Calu3 (cell line): ENCODE results near the gene EPHB2. TPM values are rescaled to one million over a fixed set of nuclear protein-coding genes. Genes with fewer than 3 reads are reported as not detected.
A peak's percentile ranks its signal among the peaks of the same experiment; 100 is the strongest.

Source experiments
- BruUV-seq: library from RNA; stranded (reverse); fragments of 400-500 nt; replicated peaks from 2 replicates; lab custom pipeline; 2021; lab: Mats Ljungman, UMichigan
- CTCF ChIA-PET: fragments of 300-600 bp; sonication (Branson Sonifier 250); formaldehyde crosslinking; loops from one replicate; lab custom pipeline; 2022; ENCODE audit warnings: antibody characterized with exemption; lab: Charles Lee
- DNase-seq: peaks from one replicate; pipeline ENCODE4 v3.0.0; 2022
- H3K27ac Mint-ChIP-seq: one replicate; pipeline ENCODE4 v1.8.0; 2022; ENCODE audit warnings: mixed read lengths; ENCODE audit not compliant: unreplicated experiment
- H3K27me3 Mint-ChIP-seq: one replicate; pipeline ENCODE4 v1.8.0; 2022; ENCODE audit warnings: mixed read lengths; ENCODE audit not compliant: unreplicated experiment
- H3K36me3 Mint-ChIP-seq: one replicate; pipeline ENCODE4 v1.8.0; 2022; ENCODE audit warnings: mild to moderate bottlenecking, moderate library complexity, mixed read lengths; ENCODE audit not compliant: insufficient read depth, unreplicated experiment
- H3K4me1 Mint-ChIP-seq: one replicate; pipeline ENCODE4 v1.8.0; 2022; ENCODE audit warnings: mild to moderate bottlenecking, low read depth, mixed read lengths; ENCODE audit not compliant: unreplicated experiment
- H3K4me3 Mint-ChIP-seq: one replicate; pipeline ENCODE4 v1.8.0; 2022; ENCODE audit warnings: mild to moderate bottlenecking, low read depth, moderate library complexity, mixed read lengths; ENCODE audit not compliant: unreplicated experiment
- H3K9me3 Mint-ChIP-seq: one replicate; pipeline ENCODE4 v1.8.0; 2022; ENCODE audit warnings: low read depth, mixed read lengths; ENCODE audit not compliant: unreplicated experiment
- intact Hi-C: fragments of 100-400 bp; cut with micrococcal nuclease; formaldehyde crosslinking; loops from one replicate; pipeline ENCODE4 v1.10.0; 2022; ENCODE audit not compliant: unreplicated experiment
- total RNA-seq: library from RNA; stranded (reverse); gene quantifications from 2 replicates; pipeline ENCODE4 v1.2.3, GENCODE V29; 2022
- TF ChIP-seq, protein P1 (sequence below): fragments of 200-600 bp; IDR thresholded peaks from one replicate; pipeline ENCODE4 v1.8.0; 2022; ENCODE audit warnings: antibody characterized with exemption; ENCODE audit not compliant: unreplicated experiment

The EPHB2 gene
- total RNA-seq, 1 experiment from 2014 or later: 19.3 TPM

GRCh38 chr1:22829309-22829989, 118.8 kb downstream of the EPHB2 start:
- H3K9me3 Mint-ChIP-seq: no peaks in the 10 kb centered on the region
- DNase-seq: no peak
- H3K27me3 Mint-ChIP-seq: no peaks in the 10 kb centered on the region
- peaks cover 82% of the 10 kb centered on the region for H3K4me1 Mint-ChIP-seq
- TF ChIP-seq, protein P1, sequence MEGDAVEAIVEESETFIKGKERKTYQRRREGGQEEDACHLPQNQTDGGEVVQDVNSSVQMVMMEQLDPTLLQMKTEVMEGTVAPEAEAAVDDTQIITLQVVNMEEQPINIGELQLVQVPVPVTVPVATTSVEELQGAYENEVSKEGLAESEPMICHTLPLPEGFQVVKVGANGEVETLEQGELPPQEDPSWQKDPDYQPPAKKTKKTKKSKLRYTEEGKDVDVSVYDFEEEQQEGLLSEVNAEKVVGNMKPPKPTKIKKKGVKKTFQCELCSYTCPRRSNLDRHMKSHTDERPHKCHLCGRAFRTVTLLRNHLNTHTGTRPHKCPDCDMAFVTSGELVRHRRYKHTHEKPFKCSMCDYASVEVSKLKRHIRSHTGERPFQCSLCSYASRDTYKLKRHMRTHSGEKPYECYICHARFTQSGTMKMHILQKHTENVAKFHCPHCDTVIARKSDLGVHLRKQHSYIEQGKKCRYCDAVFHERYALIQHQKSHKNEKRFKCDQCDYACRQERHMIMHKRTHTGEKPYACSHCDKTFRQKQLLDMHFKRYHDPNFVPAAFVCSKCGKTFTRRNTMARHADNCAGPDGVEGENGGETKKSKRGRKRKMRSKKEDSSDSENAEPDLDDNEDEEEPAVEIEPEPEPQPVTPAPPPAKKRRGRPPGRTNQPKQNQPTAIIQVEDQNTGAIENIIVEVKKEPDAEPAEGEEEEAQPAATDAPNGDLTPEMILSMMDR: no peak
- no TSS peak for BruUV-seq
- intact Hi-C loops: no loop called here
- H3K4me3 Mint-ChIP-seq: no peak overlapping the region
- H3K36me3 Mint-ChIP-seq: peaks cover 7% of the 10 kb centered on the region
- CTCF ChIA-PET: no interaction called here
- peak overlapping the region; percentile 43 for H3K27ac Mint-ChIP-seq

GRCh38 chr1:22830041-22830566, 119.5 kb downstream of the EPHB2 start:
- CTCF ChIA-PET: no interaction called here
- Mint-ChIP-seq H3K36me3 (peaks cover 7% of the 10 kb centered on the region), H3K4me1 (peaks cover 81% of the 10 kb centered on the region), H3K27ac (peak overlapping the region; percentile 43), H3K27me3 (no peaks in the 10 kb centered on the region), H3K4me3 (no peak overlapping the region), H3K9me3 (no peaks in the 10 kb centered on the region)
- no peak for DNase-seq
- no TSS peak for BruUV-seq
- intact Hi-C loops: loop anchor here (5.0 kb wide), 1 partner anchor 78 kb away; no protein-coding TSS in a partner anchor
- TF ChIP-seq, protein P1: no peak

DNA sequence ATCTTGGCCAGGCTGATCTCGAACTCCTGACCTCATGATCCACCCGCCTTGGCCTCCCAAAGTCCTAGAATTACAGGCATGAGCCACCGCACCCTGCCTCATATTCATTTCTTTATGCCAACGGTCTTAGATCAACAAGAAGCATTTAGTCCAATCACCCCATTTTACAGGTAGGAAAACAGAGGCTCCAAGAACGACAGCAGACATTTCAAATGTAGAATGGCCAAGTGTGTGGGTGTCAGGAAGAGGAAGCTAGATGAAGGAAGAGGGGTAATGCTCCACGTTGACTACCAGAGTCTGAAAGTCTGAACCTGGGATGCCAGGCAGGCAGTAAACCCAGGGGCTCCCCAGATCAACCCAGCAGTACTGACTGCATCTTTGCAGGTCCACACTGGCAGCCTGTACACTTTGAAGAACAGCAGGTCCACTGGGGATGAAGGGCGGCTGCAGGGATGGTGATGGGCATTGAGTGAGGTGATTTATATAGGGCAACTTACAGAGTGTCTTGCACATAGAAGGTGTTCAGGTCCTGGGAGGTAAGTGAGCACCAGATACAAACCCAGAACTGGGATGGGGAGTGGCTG, 120.2 kb downstream of the EPHB2 start:
- Mint-ChIP-seq H3K27me3 (no peaks in the 10 kb centered on the region), H3K9me3 (no peaks in the 10 kb centered on the region), H3K4me1 (peaks cover 74% of the 10 kb centered on the region), H3K36me3 (peaks cover 7% of the 10 kb centered on the region), H3K27ac (peak overlapping the region; percentile 93), H3K4me3 (no peak overlapping the region)
- CTCF ChIA-PET: interaction anchor here (0.6 kb wide), 1 partner anchor 180 kb away, joined by 4 read pairs; no protein-coding TSS in a partner anchor
- TF ChIP-seq, protein P1: no peak
- intact Hi-C loops: loop anchor here (5.0 kb wide), 1 partner anchor 79 kb away; no protein-coding TSS in a partner anchor
- DNase-seq: no peak
- BruUV-seq: no TSS peak

GRCh38 chr1:22831729-22832413, 121.2 kb downstream of the EPHB2 start:
- Mint-ChIP-seq H3K9me3 (no peaks in the 10 kb centered on the region), H3K36me3 (peaks cover 6% of the 10 kb centered on the region), H3K4me1 (peaks cover 67% of the 10 kb centered on the region), H3K27ac (peak overlapping the region; percentile 93), H3K27me3 (no peaks in the 10 kb centered on the region), H3K4me3 (no peak overlapping the region)
- intact Hi-C loops: loop anchor here (5.0 kb wide), 1 partner anchor 80 kb away; no protein-coding TSS in a partner anchor
- peak; percentile 83 for DNase-seq
- BruUV-seq: no TSS peak
- TF ChIP-seq, protein P1: no peak
- CTCF ChIA-PET: interaction anchor here (0.5 to 1.1 kb wide), 4 partner anchors 81 to 361 kb away, joined by 3 to 5 read pairs (median 3); no protein-coding TSS in a partner anchor
